BLaER1 (cell line): ENCODE measurements around the gene TMEM132C.
A peak's percentile ranks its signal among the peaks of the same experiment; 100 is the strongest.
"Not testable (repeated sequence)": the region's sequence is repeated elsewhere in the genome, so short reads cannot be mapped to it uniquely, and the experiment has no call there.

ENCODE experiments used
- H3K27ac ChIP-seq: shearing (Covaris generic); formaldehyde crosslinking; 2 replicates; pipeline ENCODE4 v1.8.1; 2022
- H3K27me3 ChIP-seq: shearing (Covaris generic); formaldehyde crosslinking; 2 replicates; pipeline ENCODE4 v1.8.1; 2022
- H3K36me3 ChIP-seq: shearing (Covaris generic); formaldehyde crosslinking; 2 replicates; pipeline ENCODE4 v1.8.1; 2022
- H3K4me1 ChIP-seq: shearing (Covaris generic); formaldehyde crosslinking; 2 replicates; pipeline ENCODE4 v1.8.1; 2022
- H3K4me2 ChIP-seq: shearing (Covaris generic); formaldehyde crosslinking; 2 replicates; pipeline ENCODE4 v1.8.1; 2022
- H3K4me3 ChIP-seq: shearing (Covaris generic); formaldehyde crosslinking; 2 replicates; pipeline ENCODE4 v1.8.1; 2022
- H3K9ac ChIP-seq: shearing (Covaris generic); formaldehyde crosslinking; 2 replicates; pipeline ENCODE4 v1.8.1; 2022
- H3K9me3 ChIP-seq: shearing (Covaris generic); formaldehyde crosslinking; 2 replicates; pipeline ENCODE4 v1.8.1; 2022
- H4K20me1 ChIP-seq: shearing (Covaris generic); formaldehyde crosslinking; 2 replicates; pipeline ENCODE4 v1.8.1; 2022
- Cebpa-rat ChIP-seq: shearing (Covaris generic); IDR thresholded peaks from 2 replicates; pipeline ENCODE4 v1.8.1; 2022

Gene TMEM132C

DNA sequence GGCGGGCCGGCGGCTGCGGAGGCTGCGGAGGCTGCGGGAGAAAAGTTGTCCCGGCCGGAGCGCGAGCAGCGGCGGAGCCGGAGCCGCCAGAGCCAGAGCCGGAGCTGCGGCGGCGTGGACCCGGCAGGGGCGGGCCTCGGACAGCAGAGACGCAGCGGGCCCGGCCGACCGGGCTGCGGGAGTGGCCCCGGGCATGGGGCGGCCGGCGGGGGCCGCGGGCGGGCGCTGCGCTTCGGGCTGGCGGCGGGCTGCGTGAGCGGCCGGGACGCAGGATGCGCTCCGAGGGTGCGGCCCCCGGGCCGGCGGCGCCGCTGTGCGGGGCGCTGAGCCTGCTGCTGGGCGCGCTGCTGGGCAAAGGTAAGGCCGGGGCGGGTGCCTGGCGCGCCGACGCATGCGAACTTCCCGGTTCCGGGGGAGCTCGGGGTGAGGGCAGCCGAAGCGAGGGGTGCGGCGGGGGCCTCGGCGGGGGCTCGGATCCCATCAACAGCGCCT, at the start of gene TMEM132C:
Gene TMEM132C (plus strand): TSS at position 40 of the 492 bp plus-strand sequence. CDS start 233 bp downstream, at position 273.
- peak within 1 kb of the TSS; percentile 66 for H3K4me3 ChIP-seq
- H3K27me3 ChIP-seq = peaks cover 50% of the 10 kb centered on the region
- H3K9ac ChIP-seq = no peak within 1 kb of the TSS
- peaks cover 20% of the 10 kb centered on the region for H3K4me1 ChIP-seq
- H3K4me2 ChIP-seq = peak within 1 kb of the TSS; percentile 95
- H4K20me1 ChIP-seq = no peaks in the 10 kb centered on the region
- no peaks in the 10 kb centered on the region for H3K36me3 ChIP-seq
- H3K9me3 ChIP-seq = peaks cover 7% of the 10 kb centered on the region
- no peak for TF ChIP-seq Cebpa-rat
- no peak within 1 kb of the TSS for H3K27ac ChIP-seq

DNA sequence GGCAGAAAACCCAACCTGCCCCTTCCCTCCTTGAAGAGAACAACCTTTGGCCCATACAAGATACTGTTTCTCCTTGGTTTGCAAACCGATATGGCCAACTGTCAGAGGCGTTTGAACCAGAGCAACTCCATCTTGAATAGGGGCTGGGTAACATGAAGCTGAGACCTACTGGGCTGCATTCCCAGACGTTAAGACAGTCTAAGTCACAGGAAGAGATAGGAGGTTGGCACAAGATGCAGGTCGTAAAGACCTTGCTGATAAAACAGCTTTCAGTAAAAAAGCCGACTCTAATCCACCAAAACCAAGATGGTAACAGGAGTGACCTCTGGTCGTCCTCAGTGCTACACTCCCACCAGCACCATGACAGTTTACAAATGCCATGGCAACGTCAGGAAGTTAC, 42.7 kb upstream of the TMEM132C start:
- Histone ChIP-seq H3K4me2 (no peak overlapping the region), H3K27me3 (no peaks in the 10 kb centered on the region), H4K20me1 (no peaks in the 10 kb centered on the region), H3K4me3 (no peak overlapping the region), H3K9ac (no peak overlapping the region), H3K36me3 (no peaks in the 10 kb centered on the region), H3K4me1 (no peaks in the 10 kb centered on the region), H3K9me3 (no peaks in the 10 kb centered on the region), H3K27ac (no peak overlapping the region)
- TF ChIP-seq Cebpa-rat = no peak

DNA sequence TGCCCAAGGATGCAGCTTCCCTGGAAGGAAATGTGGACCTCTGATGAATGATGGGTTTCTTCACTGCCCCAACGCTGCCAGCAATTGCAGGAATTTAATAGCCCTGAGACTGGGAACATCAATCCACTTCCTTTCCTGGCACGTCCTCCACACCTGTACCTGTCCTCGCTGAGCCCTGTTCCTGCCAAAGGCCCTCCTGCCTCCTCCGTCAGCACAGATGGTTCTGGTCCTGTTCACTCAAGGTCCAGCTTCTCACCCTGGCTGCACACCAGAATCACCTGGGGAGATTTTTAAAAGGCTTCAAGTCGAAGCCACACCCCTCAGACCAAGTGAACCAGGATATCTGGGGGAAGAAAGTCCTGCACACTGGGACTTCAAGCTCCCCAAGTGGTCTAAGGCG, 38.4 kb upstream of the TMEM132C start:
- H3K4me3 ChIP-seq = no peak overlapping the region
- H3K36me3 ChIP-seq = no peaks in the 10 kb centered on the region
- no peak overlapping the region for H3K4me2 ChIP-seq
- H3K9me3 ChIP-seq = no peaks in the 10 kb centered on the region
- H3K9ac ChIP-seq = no peak overlapping the region
- TF ChIP-seq Cebpa-rat = no peak
- no peak overlapping the region for H3K27ac ChIP-seq
- H4K20me1 ChIP-seq = no peaks in the 10 kb centered on the region
- no peaks in the 10 kb centered on the region for H3K27me3 ChIP-seq
- H3K4me1 ChIP-seq = no peaks in the 10 kb centered on the region

GRCh38 chr12:128235635-128236417, 31.1 kb upstream of the TMEM132C start:
- Histone ChIP-seq H3K4me3 (no peak overlapping the region), H3K9me3 (no peaks in the 10 kb centered on the region), H3K4me1 (no peaks in the 10 kb centered on the region), H3K36me3 (no peaks in the 10 kb centered on the region), H4K20me1 (no peaks in the 10 kb centered on the region), H3K27ac (no peak overlapping the region), H3K4me2 (no peak overlapping the region), H3K27me3 (no peaks in the 10 kb centered on the region), H3K9ac (no peak overlapping the region)
- TF ChIP-seq Cebpa-rat = no peak

GRCh38 chr12:128236525-128236924, 30.4 kb upstream of the TMEM132C start:
- H3K4me2 ChIP-seq = no peak overlapping the region
- H3K4me3 ChIP-seq = no peak overlapping the region
- H3K27me3 ChIP-seq = no peaks in the 10 kb centered on the region
- no peak overlapping the region for H3K27ac ChIP-seq
- H4K20me1 ChIP-seq = no peaks in the 10 kb centered on the region
- no peak overlapping the region for H3K9ac ChIP-seq
- H3K9me3 ChIP-seq = no peaks in the 10 kb centered on the region
- TF ChIP-seq Cebpa-rat = no peak
- H3K4me1 ChIP-seq = no peaks in the 10 kb centered on the region
- no peaks in the 10 kb centered on the region for H3K36me3 ChIP-seq

GRCh38 chr12:128240745-128241144, 26.2 kb upstream of the TMEM132C start:
- H3K4me2 ChIP-seq = no peak overlapping the region
- no peak for TF ChIP-seq Cebpa-rat
- no peaks in the 10 kb centered on the region for H3K36me3 ChIP-seq
- H3K27me3 ChIP-seq = no peaks in the 10 kb centered on the region
- H4K20me1 ChIP-seq = no peaks in the 10 kb centered on the region
- H3K4me3 ChIP-seq = no peak overlapping the region
- no peak overlapping the region for H3K9ac ChIP-seq
- H3K27ac ChIP-seq = no peak overlapping the region
- 0 out of 2 replicates have a peak, but pooled peaks cover 8% of the 10 kb centered on the region for H3K4me1 ChIP-seq
- H3K9me3 ChIP-seq = peaks cover 7% of the 10 kb centered on the region

DNA sequence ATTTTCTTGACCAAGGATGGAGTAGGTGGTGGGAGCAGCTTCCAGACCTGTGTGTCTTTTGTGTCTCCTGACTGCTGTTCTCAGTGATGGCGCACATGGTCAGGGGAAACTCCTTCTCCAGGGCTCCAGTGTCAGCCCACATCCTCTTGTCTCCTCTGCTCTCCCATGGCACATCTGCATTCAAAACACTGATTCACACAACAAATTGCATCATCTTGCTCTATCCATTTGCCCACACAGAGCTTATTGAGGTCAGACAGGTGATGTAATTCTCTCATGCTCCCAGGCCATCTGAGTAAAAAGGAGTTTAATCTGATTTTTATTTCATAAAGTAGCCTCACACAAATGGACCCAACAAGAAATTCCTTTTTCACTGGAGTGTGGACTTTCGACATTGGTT, 21.8 kb upstream of the TMEM132C start:
- Histone ChIP-seq H3K4me1 (peaks cover 21% of the 10 kb centered on the region), H4K20me1 (no peaks in the 10 kb centered on the region), H3K27ac (no peak overlapping the region), H3K27me3 (no peaks in the 10 kb centered on the region), H3K4me2 (no peak overlapping the region), H3K9me3 (peaks cover 28% of the 10 kb centered on the region), H3K36me3 (no peaks in the 10 kb centered on the region), H3K9ac (no peak overlapping the region), H3K4me3 (no peak overlapping the region)
- TF ChIP-seq Cebpa-rat = no peak

GRCh38 chr12:128245905-128246304, 21.1 kb upstream of the TMEM132C start:
- no peak overlapping the region for H3K4me3 ChIP-seq
- no peak overlapping the region for H3K9ac ChIP-seq
- H3K36me3 ChIP-seq = no peaks in the 10 kb centered on the region
- no peak for TF ChIP-seq Cebpa-rat
- H3K4me1 ChIP-seq = peaks cover 21% of the 10 kb centered on the region
- peaks cover 28% of the 10 kb centered on the region for H3K9me3 ChIP-seq
- no peaks in the 10 kb centered on the region for H3K27me3 ChIP-seq
- no peak overlapping the region for H3K27ac ChIP-seq
- no peak overlapping the region for H3K4me2 ChIP-seq
- H4K20me1 ChIP-seq = no peaks in the 10 kb centered on the region

- H3K9ac ChIP-seq = no peak overlapping the region
- H3K4me2 ChIP-seq = peak overlapping the region; percentile 41; the same call in 1 of the 2 replicates
- peaks cover 13% of the 10 kb centered on the region for H3K4me1 ChIP-seq
- H3K9me3 ChIP-seq = peaks cover 21% of the 10 kb centered on the region
- no peak overlapping the region for H3K27ac ChIP-seq
- H4K20me1 ChIP-seq = no peaks in the 10 kb centered on the region
- H3K4me3 ChIP-seq = no peak overlapping the region
- H3K27me3 ChIP-seq = no peaks in the 10 kb centered on the region
- no peak for TF ChIP-seq Cebpa-rat
- no peaks in the 10 kb centered on the region for H3K36me3 ChIP-seq
Measured at GRCh38 chr12:128250096-128250495, 16.9 kb upstream of the TMEM132C start.

- H3K9me3 ChIP-seq, H3K36me3 ChIP-seq, H3K9ac ChIP-seq, H4K20me1 ChIP-seq, H3K4me2 ChIP-seq, H3K4me3 ChIP-seq, H3K27ac ChIP-seq, H3K27me3 ChIP-seq: not testable (repeated sequence)
- H3K4me1 ChIP-seq = peaks cover 13% of the 10 kb centered on the region
Measured at GRCh38 chr12:128253829-128254228, 13.1 kb upstream of the TMEM132C start.
